Mesenchymal stem cell (in vitro differentiated cells and primary cell): Measurements from ENCODE around the gene SPP2.

Experiments used
- DNase-seq: peaks from one replicate; pipeline ENCODE4 v3.0.0-alpha.2; 2013
- H2AFZ ChIP-seq: one replicate; pipeline ENCODE4 v1.6.1; 2013; ENCODE audit warnings: low read depth, mild to moderate bottlenecking, control low read depth, inconsistent platforms, low read length, moderate library complexity
- H2AK5ac ChIP-seq: 2 replicates; pipeline ENCODE4 v1.6.1; 2013; ENCODE audit warnings: low read length, moderate library complexity, mild to moderate bottlenecking, inconsistent platforms; ENCODE audit not compliant: severe bottlenecking
- H2BK120ac ChIP-seq: one replicate; pipeline ENCODE4 v1.6.1; 2013; ENCODE audit warnings: low read depth, mild to moderate bottlenecking, inconsistent platforms, low read length, moderate library complexity
- H2BK12ac ChIP-seq, 2 experiments: one replicate each; pipeline ENCODE4 v1.6.1; 2013; ENCODE audit warnings: inconsistent platforms in 2 of 2, low read length in 2 of 2, mild to moderate bottlenecking in 2 of 2, moderate library complexity in 2 of 2, control low read depth in 1 of 2
- H2BK15ac ChIP-seq: one replicate; pipeline ENCODE4 v1.6.1; 2013; ENCODE audit warnings: mild to moderate bottlenecking, low read depth, inconsistent platforms; ENCODE audit not compliant: poor library complexity, severe bottlenecking
- H2BK5ac ChIP-seq: 2 replicates; pipeline ENCODE4 v1.6.1; 2013; ENCODE audit warnings: low read depth, mild to moderate bottlenecking, low read length, control low read depth, inconsistent platforms; ENCODE audit not compliant: poor library complexity, severe bottlenecking
- H3K14ac ChIP-seq, 2 experiments: one replicate each; pipeline ENCODE4 v1.6.1; 2013; ENCODE audit warnings: inconsistent platforms in 2 of 2, low read length in 2 of 2, control low read depth in 1 of 2, mild to moderate bottlenecking in 1 of 2, moderate library complexity in 1 of 2
- H3K18ac ChIP-seq, 2 experiments: one replicate each; pipeline ENCODE4 v1.6.1; 2013; ENCODE audit warnings: inconsistent platforms in 2 of 2, low read length in 2 of 2, control low read depth in 1 of 2, low read depth in 1 of 2, mild to moderate bottlenecking in 1 of 2
- H3K23ac ChIP-seq, 2 experiments: one replicate each; pipeline ENCODE4 v1.6.1; 2013; ENCODE audit warnings: inconsistent platforms in 2 of 2, low read length in 2 of 2, mild to moderate bottlenecking in 2 of 2, moderate library complexity in 2 of 2, control low read depth in 1 of 2
- H3K27ac ChIP-seq: 2 replicates; pipeline ENCODE4 v1.5.1; 2013; ENCODE audit warnings: mild to moderate bottlenecking, moderate library complexity, low read length, control low read depth, inconsistent platforms; ENCODE audit not compliant: poor library complexity, severe bottlenecking
- H3K27me3 ChIP-seq, 2 experiments: 2 replicates each; pipeline versions ENCODE4 v1.6.1 to v1.7.0; 2013; ENCODE audit warnings: low read length in 2 of 2, mild to moderate bottlenecking in 2 of 2, moderate library complexity in 2 of 2, control low read depth in 1 of 2, inconsistent platforms in 1 of 2; ENCODE audit not compliant: control insufficient read depth in 1 of 2, insufficient read depth in 1 of 2
- H3K36me3 ChIP-seq, 2 experiments: 2 replicates each; pipeline versions ENCODE4 v1.6.1 to v1.7.0; 2013; ENCODE audit warnings: low read length in 2 of 2, control low read depth in 1 of 2, inconsistent platforms in 1 of 2, low read depth in 1 of 2, mild to moderate bottlenecking in 1 of 2; ENCODE audit not compliant: insufficient read depth in 2 of 2, control insufficient read depth in 1 of 2
- H3K4ac ChIP-seq, 2 experiments: one replicate each; pipeline ENCODE4 v1.6.1; 2013; ENCODE audit warnings: inconsistent platforms in 2 of 2, low read length in 2 of 2, mild to moderate bottlenecking in 2 of 2, moderate library complexity in 2 of 2, control low read depth in 1 of 2, low read depth in 1 of 2
- H3K4me1 ChIP-seq: 2 replicates; pipeline ENCODE4 v1.6.1; 2013; ENCODE audit warnings: low read depth, low read length, control low read depth; ENCODE audit not compliant: control insufficient read depth, insufficient read depth
- H3K4me2 ChIP-seq: 2 replicates; pipeline ENCODE4 v1.6.1; 2013; ENCODE audit warnings: low read length, mild to moderate bottlenecking, inconsistent platforms; ENCODE audit not compliant: poor library complexity, severe bottlenecking
- H3K4me3 ChIP-seq, 2 experiments: 2 replicates each; pipeline versions ENCODE4 v1.5.1 to v1.7.0; 2013; ENCODE audit warnings: low read length in 2 of 2, mild to moderate bottlenecking in 2 of 2, control low read depth in 1 of 2, low read depth in 1 of 2; ENCODE audit not compliant: insufficient read depth in 1 of 2
- H3K79me1 ChIP-seq: replicated peaks from 2 replicates; pipeline ENCODE4 v1.6.1; 2013; ENCODE audit warnings: mild to moderate bottlenecking, control low read depth, low read length, inconsistent platforms; ENCODE audit not compliant: poor library complexity, severe bottlenecking
- H3K9ac ChIP-seq: 2 replicates; pipeline ENCODE4 v1.7.0; 2013; ENCODE audit warnings: mild to moderate bottlenecking, low read length, moderate library complexity
- H3K9me3 ChIP-seq: 2 replicates; pipeline ENCODE4 v1.7.0; 2013; ENCODE audit warnings: mild to moderate bottlenecking, low read length; ENCODE audit not compliant: control insufficient read depth
- H4K8ac ChIP-seq: one replicate; pipeline ENCODE4 v1.6.1; 2013; ENCODE audit warnings: inconsistent platforms, mild to moderate bottlenecking, low read length, moderate library complexity
- H4K91ac ChIP-seq: one replicate; pipeline ENCODE4 v1.6.1; 2013; ENCODE audit warnings: mild to moderate bottlenecking, low read length, inconsistent platforms
- WGBS: methylation state at CpG from one replicate; pipeline ENCODE4 v1.1.7; 2013; ENCODE audit warnings: mixed read lengths; 5-methylcytosine and 5-hydroxymethylcytosine counted together

Gene SPP2

DNA sequence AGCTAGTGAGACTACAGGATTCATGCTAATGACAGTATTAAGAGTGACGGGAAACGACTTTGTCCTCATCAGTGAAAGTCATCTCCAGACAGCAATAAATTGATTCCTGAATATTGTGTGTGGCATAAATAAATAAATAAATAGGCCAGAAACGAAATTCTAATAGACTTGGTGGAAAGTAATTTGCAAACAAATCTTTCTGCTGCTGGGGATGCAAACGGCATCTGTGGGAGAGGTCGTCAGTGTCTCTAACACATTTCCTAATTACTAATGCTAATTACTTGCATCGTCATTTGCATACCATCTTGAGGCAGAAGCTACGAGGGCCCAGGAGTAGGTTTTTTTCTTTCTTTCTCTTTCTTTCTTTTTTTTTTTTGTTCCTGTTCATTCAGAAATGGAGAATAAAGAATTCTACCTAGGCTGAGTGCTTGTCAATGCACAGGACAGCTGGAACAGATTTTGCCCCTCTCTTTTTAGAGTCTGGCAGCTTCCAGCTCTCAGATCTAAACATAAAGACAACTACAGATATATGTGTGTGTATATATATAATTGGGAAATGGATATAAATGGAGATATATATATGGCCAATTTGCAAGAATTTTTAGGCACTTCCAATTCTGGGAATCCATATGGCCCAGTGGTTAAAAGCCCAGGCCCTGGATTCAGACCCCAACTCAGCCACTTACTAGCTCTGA is 75.1 kb downstream of the SPP2 start:
- Histone ChIP-seq H3K23ac (no peak overlapping the region), H3K14ac (no peak overlapping the region), H3K18ac (no peak overlapping the region), H2BK120ac (no peak overlapping the region), H2AK5ac (no peak overlapping the region), H3K9ac (no peak overlapping the region), H3K79me1 (no peaks in the 10 kb centered on the region), H2BK15ac (no peak overlapping the region), H3K4ac (no peak overlapping the region), H2BK5ac (no peak overlapping the region), H3K4me2 (no peak overlapping the region), H3K36me3 (no peaks in the 10 kb centered on the region), H4K8ac (no peak overlapping the region), H4K91ac (no peak overlapping the region), H3K4me3 (no peak overlapping the region), H3K27me3 (no peaks in the 10 kb centered on the region), H3K9me3 (no peaks in the 10 kb centered on the region), H3K27ac (no peak overlapping the region), H2AFZ (no peak overlapping the region), H2BK12ac (no peak overlapping the region), H3K4me1 (peaks cover under 1% of the 10 kb centered on the region)
- DNase-seq: no peak
- WGBS: 59% methylated on average over 3 of the region's 7 CpGs

DNA sequence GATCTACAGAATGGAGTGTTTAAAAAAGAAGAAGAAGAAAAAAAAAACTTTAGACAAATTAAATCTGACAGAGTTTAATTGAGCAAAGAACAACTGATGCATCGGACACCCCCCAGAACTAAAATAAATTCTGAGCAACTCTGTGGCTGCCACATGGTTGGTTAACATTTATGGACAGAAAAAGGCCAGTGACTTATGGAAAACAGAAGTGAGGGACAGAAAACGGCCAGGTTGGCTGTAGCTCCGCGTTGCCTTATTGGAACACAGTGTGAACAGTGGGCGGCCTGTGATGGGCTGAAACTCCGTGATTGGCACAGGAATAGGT is 75.6 kb downstream of the SPP2 start:
- Histone ChIP-seq H2BK12ac (no peak overlapping the region), H2BK120ac (no peak overlapping the region), H4K8ac (no peak overlapping the region), H3K14ac (no peak overlapping the region), H2BK5ac (no peak overlapping the region), H3K9me3 (no peaks in the 10 kb centered on the region), H3K4me2 (no peak overlapping the region), H3K9ac (no peak overlapping the region), H3K27ac (no peak overlapping the region), H3K4me3 (no peak overlapping the region), H2BK15ac (no peak overlapping the region), H3K23ac (no peak overlapping the region), H3K79me1 (no peaks in the 10 kb centered on the region), H3K4ac (no peak overlapping the region), H2AFZ (no peak overlapping the region), H3K4me1 (peaks cover 1% of the 10 kb centered on the region), H4K91ac (no peak overlapping the region), H3K18ac (no peak overlapping the region), H3K36me3 (no peaks in the 10 kb centered on the region), H2AK5ac (no peak overlapping the region), H3K27me3 (no peaks in the 10 kb centered on the region)
- DNase-seq: no peak
- 96% methylated on average over 6 of the region's 6 CpGs for WGBS
